ENCODE results near the gene GPR78.

GPR78 gene

GRCh38 chr4:8601086-8601485 is 20.9 kb downstream of the GPR78 start:
- H3K4me3 ChIP-seq (ENCODE audit: low read length), result no peak overlapping the region
- TF ChIP-seq ZNF274 (IDR thresholded peaks at IDR 0.05; ENCODE audit: low read depth, low read length), result no peak

GRCh38 chr4:8601556-8601955 is 21.4 kb downstream of the GPR78 start:
- TF ChIP-seq ZNF274 (IDR thresholded peaks at IDR 0.05; ENCODE audit: low read depth, low read length), result no peak
- H3K4me3 ChIP-seq (ENCODE audit: low read length), result no peak overlapping the region

GRCh38 chr4:8602686-8603430 is 22.7 kb downstream of the GPR78 start:
- H3K4me3 ChIP-seq (ENCODE audit: low read length), result no peak overlapping the region
- TF ChIP-seq ZNF274 (IDR thresholded peaks at IDR 0.05; ENCODE audit: low read depth, low read length), result no peak

- TF ChIP-seq ZNF274 (IDR thresholded peaks at IDR 0.05; ENCODE audit: low read depth, low read length), result no peak
Observed at GRCh38 chr4:8603931-8604330, 23.7 kb downstream of the GPR78 start.

GRCh38 chr4:8605289-8605688 is 25.1 kb downstream of the GPR78 start:
- no peak for TF ChIP-seq ZNF274 (IDR thresholded peaks at IDR 0.05; ENCODE audit: low read depth, low read length)
- H3K4me3 ChIP-seq (ENCODE audit: low read length), result no peak overlapping the region

More at GRCh38 chr4:8603931-8604330, 23.7 kb downstream of the GPR78 start:
- H3K4me3 ChIP-seq (ENCODE audit: low read length), result no peak overlapping the region

- no peak overlapping the region for H3K4me3 ChIP-seq (ENCODE audit: low read length)
- TF ChIP-seq ZNF274 (IDR thresholded peaks at IDR 0.05; ENCODE audit: low read depth, low read length), result no peak
Observed at GRCh38 chr4:8606476-8606875, 26.3 kb downstream of the GPR78 start.

- no peak overlapping the region for H3K4me3 ChIP-seq (ENCODE audit: low read length)
- no peak for TF ChIP-seq ZNF274 (IDR thresholded peaks at IDR 0.05; ENCODE audit: low read depth, low read length)
Observed at GRCh38 chr4:8606966-8607365, 26.8 kb downstream of the GPR78 start.

- no peak overlapping the region for H3K4me3 ChIP-seq (ENCODE audit: low read length)
- no peak for TF ChIP-seq ZNF274 (IDR thresholded peaks at IDR 0.05; ENCODE audit: low read depth, low read length)
Observed at GRCh38 chr4:8607603-8608481, 27.6 kb downstream of the GPR78 start.

DNA sequence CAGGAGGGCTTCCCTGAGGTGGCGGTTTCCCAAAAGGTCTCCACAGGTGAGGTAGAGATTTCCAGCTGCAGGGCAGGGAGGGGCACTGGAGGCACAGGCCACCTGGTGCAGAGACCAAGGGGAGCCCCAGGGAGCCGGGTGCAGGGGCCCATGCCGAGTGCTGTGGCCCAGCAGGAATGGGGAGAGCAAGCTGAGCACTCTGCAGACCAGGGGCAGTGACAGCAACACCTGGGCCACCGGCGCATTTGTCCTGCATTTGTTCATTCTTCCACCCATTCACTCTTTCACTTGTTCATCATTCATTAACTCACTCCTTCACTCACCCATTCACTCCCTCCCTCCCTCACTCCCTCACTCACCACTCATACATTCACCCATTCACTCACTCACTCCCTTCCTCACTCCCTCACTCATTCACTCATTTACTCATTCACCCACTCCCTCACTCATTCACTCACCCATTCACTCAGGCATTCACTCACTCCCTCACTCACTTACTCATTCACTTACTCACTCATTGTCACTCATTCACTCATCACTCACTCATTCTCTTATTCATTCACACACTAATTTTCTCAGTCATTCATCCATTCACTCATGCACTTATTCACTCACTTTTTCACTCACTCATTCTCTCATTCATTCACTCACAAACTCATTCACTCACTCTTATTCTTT is 28.7 kb downstream of the GPR78 start:
- TF ChIP-seq ZNF274 (IDR thresholded peaks at IDR 0.05; ENCODE audit: low read depth, low read length), result no peak
- H3K4me3 ChIP-seq (ENCODE audit: low read length), result no peak overlapping the region

DNA sequence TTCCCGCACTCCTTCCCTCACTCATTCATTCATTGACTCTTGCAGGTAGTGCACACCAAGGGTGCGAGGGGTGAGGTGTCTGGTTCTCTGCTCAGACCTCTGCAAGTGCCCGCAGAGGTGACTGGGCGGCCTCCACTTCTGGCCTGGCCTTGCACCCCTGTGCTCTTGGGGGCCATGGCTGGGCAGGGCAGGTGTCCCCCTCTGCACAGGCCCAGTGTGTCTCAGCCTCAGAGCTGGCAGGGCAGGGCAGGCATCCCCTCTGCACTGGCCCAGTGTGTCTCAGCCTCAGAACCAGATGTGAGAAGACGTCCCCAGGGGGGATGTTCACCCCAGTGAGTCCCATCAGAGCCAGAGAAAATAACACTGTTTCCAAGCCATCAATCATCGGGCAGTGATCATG is 29.2 kb downstream of the GPR78 start:
- TF ChIP-seq ZNF274 (IDR thresholded peaks at IDR 0.05; ENCODE audit: low read depth, low read length), result no peak
- H3K4me3 ChIP-seq (ENCODE audit: low read length), result no peak overlapping the region

DNA sequence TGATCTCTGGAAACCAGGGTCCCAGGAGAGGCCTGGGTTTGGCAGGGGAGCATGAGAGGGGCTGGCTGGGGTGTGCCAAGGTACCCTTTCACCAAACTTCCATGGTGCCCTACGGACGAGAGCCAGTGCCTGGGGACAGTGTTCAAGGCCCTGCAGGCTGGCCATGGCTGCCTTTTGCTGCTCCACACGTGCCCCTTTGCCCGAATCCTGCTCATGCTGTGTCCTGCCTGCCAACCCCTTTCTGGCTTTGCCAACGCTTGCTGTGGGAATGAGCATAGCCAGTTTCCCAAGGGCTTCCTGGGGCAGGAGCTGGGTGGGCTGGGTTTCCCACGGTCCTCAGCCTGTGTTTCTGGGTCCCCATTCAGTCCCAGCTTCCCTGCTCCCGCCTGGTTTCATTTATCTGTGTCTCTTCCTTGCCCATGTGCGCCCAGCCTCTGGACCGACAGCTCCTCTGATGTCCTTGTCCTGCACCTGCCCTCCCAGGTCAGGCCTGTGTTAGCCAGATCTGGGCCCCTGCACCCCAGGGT is 29.7 kb downstream of the GPR78 start:
- no peak overlapping the region for H3K4me3 ChIP-seq (ENCODE audit: low read length)
- no peak for TF ChIP-seq ZNF274 (IDR thresholded peaks at IDR 0.05; ENCODE audit: low read depth, low read length)

GRCh38 chr4:8610858-8611616 is 30.8 kb downstream of the GPR78 start:
- no peak overlapping the region for H3K4me3 ChIP-seq (ENCODE audit: low read length)
- TF ChIP-seq ZNF274 (IDR thresholded peaks at IDR 0.05; ENCODE audit: low read depth, low read length), result no peak

- H3K4me3 ChIP-seq (ENCODE audit: low read length), result no peak overlapping the region
Observed at GRCh38 chr4:8612646-8613045, 32.5 kb downstream of the GPR78 start.

More at GRCh38 chr4:8612646-8613045, 32.5 kb downstream of the GPR78 start:
- TF ChIP-seq ZNF274 (IDR thresholded peaks at IDR 0.05; ENCODE audit: low read depth, low read length), result no peak
